ENCODE data around the gene SMO.

GRCh38 chr7:129257168-129257567 is 68.7 kb downstream of the SMO start:
- TF ChIP-seq CTCF (conservative IDR thresholded peaks at IDR 0.05; ENCODE audit: low read depth, low read length) (no peak), EZH2 (IDR thresholded peaks at IDR 0.05; ENCODE audit: borderline replicate concordance, low read depth, low read length, poor library complexity, severe bottlenecking) (no peak)

Measured in A673 (cell line).